GM19035 (cell line): ENCODE results near the gene ZNF554.

ENCODE experiments used
- ATAC-seq: cut with Tn5 transposase; IDR thresholded peaks from one replicate; pipeline ENCODE4 v1.9.1; 2021; ENCODE audit not compliant: unreplicated experiment

Gene ZNF554

DNA sequence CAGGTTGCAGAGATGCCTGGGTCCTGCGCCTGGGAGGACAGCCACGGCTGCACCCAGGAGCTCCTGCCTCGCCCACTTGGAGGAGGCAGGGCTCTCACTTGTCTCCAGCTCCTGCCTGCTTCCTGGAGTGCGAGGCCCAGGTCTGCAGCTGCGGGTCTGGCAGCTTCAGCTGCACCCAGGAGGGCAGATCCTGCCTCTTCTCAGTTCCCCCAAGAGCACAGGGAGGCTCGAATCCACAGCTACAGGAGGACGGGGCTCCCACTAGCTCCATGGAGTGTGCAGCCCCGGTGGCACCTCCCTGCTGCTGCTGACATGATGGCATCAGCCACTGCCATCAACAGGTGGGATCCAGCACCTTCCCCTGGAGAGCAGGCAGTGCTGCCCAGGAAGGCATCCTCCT lies 4.5 kb downstream of the ZNF554 start:
- no peak for ATAC-seq

DNA sequence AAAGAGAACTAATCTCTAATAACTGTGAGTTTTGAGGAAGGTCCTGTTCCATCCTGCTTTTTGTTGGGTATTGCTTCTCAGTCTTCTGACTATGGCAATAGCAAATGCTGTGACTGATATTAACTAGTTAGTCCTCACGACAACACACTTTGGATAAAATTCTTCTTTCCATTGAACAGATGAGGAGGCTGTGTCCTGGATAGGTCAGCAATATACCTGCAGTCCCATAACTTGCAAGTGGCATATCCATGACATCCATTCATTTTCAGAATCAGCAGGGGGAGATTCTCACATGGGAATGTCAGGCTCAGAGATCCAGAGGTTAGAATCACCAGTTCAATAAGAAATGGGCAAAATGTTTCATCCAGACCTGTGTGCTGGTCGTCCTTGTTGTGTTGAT lies 7.4 kb downstream of the ZNF554 start:
- ATAC-seq = no peak

DNA sequence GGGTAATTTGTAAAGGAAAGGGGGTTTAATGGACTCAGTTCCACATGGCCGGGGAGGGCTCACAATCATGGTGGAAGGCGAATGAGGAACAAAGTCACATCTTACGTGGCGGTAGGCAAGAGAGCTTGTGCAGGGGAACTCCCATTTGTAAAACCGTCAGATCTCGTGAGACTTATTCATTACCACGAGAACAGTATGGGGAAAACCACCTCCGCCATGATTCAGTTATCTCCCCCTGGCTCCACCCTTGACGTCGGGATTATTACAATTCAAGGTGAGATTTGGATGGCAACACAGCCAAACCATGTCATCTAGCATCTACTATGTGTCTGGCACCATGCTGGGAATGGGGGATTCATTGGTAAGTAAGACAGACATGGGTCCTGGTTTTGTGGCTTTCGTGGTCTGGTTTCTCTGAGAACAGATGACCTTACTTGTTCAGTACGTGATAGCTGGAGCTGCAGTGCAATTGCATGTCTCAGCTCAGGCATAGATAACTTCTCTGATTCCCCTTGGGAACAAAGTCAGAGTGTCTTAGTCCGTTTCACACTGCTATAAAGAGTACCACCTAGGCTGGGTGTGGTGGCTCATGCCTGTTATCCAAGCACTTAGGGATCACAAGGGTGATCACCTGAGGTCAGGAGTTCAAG lies 8.3 kb downstream of the ZNF554 start:
- ATAC-seq = no peak

DNA sequence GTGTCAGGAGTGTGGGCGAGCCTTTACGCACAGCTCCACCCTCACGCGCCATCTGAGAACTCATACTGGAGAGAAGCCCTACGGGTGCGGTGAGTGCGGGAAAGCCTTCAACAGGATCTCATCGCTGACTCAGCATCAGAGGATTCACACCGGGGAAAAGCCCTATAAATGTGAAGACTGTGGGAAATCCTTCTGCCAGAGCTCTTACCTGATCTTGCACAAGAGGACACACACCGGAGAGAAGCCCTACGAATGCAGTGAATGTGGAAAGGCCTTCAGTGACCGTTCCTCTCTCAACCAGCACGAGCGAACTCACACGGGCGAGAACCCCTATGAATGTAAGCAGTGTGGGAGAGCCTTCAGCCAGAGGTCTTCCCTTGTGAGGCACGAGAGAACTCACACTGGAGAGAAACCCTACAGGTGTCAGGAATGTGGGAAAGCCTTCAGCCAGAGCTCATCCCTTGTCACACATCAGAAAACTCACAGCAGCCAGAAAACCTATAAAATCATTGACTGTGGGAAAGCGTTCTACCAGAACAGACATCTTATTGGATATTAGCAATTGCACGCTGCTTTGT lies 14.7 kb downstream of the ZNF554 start:
- no peak for ATAC-seq

DNA sequence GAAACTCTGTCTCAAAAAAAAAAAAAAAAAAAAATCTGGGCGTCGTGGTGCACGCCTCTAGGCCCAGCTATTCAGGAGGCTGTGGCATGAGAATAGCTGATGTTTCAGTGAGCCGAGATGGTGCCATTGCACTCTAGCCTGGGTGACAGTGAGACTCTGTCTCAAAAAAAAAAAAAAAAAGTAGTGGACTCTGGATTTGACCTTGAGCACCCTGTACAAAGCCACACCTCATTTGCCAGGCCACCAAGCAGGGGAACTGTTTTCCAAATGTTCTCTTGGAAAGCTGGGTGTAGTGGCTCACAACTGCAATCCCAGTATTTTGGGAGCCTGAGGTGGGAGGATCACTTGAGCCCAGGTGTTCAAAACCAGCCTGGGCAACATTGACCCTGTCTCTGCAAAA lies 17.8 kb downstream of the ZNF554 start:
- ATAC-seq = no peak

DNA sequence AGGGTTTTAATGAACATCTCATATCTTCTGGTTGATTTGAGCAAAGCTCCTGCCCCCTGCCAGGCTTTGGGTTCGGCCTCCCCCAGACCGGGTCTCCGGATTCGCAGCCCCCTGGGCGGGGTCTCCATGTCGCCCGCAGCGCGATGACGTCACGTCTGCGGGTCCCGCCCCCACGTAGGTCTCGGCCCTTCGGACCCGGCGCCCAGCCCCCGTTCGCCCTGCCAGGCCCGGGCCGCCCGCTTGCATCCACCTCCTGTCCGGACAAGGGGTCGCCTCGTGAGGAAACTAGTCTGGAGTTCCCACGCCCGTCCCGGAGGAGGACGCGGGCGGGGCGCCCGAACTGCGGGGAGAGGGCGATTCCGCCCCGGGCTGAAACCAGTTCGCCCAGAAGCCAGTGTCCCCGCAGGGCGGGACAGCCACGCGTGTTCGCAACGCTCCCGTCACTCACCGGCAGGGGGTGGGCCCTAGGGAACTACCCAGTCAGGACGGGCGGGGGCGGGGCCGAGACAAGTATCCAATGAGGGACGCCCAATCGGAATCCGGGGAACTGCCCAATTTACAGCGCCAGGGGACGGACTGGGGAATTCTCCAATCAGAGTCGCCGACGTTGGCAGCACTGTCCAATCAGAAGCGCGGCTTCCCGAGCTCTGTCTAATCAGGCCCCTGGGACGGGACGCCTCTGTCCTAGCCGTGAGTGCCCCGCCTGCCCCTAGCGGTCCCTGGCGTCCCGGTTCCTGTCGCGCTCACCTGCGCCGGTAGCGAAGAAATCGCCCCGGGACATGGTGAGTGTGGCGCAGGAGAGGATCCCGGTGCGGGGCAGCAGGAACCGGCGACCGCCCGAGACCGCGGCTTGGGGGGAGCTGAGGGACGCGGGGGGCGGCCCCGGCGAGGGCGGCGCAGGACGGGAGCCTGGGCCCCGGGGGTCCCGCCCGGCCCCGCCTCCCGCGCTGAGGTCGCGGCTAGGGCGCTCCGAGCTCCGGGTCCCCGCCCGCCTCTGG lies 21.4 kb downstream of the ZNF554 start, which contains the start of gene ZNF555:
TSS of gene ZNF555 (plus strand) at position 682 of the 998 bp plus-strand sequence. CDS start at position 780, 98 bp downstream.
- ATAC-seq = peak; percentile 93

DNA sequence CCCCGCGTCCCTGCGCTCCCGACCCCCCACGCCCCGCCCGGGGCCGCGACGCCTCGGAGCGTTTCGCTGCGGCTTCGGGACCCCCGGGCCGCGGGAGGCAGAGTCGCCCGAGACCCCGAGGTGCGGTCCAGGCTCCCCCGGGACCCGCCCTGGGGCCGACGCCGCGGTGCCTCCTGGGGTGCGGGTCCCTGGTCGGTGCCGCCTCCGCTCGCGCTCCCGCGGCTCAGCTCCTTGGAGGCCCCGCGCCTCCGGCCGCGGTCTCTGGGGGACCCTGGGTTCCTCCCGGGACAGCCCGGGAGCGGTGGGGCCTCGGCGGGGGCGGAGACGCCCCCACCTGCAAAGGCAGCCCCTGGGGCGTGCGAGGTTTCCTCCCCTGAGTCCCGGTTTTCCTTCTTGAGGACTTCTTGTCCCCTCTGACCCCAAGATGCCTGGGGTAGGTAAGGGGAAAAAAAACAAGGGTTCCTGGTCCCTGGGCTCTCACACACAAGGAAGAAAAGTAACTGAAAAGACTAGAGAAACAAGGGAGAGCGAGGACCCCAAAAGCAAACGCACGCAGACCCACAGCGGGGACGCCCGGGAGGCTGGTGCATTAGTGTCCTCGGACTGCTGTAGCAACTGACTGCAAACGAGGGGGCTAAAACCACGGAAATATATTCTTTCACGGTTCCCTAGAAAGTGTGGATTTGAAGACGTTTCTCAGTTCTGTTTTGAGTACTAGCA lies 22.3 kb downstream of the ZNF554 start:
- no peak for ATAC-seq

DNA sequence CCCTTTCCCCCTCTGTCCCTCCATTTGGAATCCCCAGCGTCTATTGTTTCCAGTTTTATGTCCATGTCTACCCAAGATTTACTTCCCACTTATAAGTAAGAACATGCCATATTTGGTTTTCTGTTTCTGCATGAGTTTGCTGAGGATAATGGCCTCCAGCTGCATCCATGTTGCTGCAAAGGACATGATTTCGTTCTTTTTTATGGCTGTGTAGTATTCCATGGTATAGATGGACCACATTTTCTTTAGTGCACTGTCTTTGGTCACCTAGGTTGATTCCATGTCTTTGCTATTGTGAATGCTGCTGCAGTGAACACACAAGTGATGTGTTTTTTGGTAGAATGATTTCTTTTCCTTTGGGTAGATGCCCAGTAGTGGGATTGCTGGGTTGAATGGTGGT lies 25.4 kb downstream of the ZNF554 start:
- ATAC-seq = no peak

DNA sequence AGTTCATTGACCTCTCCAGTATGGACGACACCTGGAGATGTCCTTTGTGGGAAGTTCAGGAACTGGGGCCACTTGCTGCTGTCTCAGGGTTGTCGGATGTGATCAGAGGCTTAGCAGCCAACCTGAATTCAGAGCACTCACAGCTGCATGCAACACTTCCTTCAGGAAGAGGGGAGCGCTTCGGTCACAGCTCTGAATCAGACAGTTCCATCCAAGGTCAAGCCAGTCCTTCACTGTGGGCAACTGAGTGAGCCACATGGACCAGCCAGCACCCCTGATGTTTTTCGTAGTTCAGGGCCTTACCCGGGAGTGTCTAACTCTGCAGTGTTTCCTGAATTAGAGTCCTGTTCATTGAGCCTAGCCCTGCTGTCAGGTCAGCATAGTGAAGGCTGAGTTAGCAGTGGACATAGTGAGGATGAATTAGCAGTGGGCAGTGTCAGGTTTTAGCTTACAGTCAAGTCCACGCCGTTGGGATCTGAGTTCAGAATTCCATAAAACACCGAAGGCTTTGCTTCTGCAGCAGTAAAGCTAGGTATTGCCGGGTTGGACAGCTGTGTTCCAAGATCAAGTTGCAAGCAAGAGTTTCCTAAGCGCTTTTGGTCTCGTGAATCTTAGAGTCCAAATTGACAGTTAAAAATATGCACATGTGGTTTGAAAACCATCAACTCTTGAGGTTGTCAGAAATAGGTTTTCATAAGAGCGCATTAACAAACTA lies 26.7 kb downstream of the ZNF554 start:
- no peak for ATAC-seq

DNA sequence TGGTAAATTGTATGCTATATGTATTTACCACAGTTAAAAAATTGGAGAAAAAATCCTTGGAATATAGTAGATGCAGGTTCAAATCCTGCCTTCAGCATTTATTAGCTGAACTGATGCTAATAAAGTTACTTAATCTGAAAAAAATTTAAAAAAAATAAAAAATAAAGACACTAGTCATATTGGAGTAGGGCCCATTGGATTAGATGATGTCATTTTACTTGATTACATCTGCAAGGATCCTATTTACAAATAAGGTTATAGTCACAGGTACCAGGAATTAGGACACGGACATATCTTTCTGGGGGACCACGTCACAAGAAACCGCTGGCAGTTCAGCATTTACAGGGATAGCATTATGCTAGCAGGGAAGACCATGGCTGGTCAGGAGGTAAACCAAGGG lies 27.8 kb downstream of the ZNF554 start:
- ATAC-seq = no peak

DNA sequence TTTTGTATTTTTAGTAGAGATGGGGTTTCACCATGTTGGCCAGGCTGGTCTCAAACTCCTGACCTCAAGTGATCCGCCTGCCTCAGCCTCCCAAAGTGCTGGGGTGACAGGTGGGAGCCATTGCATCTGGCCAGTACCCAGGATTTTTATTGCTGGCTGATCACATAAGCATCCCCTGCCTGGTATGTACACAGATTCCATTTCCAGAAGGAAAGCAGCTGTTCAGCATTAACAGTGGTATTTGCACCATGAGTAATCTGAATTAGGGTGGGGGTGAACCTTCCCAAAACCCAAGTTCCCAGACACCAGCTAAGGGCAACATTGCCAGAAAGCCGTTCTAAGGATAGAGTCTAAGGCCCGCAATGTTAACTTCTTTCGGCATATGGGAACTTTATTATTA lies 28.9 kb downstream of the ZNF554 start:
- no peak for ATAC-seq

DNA sequence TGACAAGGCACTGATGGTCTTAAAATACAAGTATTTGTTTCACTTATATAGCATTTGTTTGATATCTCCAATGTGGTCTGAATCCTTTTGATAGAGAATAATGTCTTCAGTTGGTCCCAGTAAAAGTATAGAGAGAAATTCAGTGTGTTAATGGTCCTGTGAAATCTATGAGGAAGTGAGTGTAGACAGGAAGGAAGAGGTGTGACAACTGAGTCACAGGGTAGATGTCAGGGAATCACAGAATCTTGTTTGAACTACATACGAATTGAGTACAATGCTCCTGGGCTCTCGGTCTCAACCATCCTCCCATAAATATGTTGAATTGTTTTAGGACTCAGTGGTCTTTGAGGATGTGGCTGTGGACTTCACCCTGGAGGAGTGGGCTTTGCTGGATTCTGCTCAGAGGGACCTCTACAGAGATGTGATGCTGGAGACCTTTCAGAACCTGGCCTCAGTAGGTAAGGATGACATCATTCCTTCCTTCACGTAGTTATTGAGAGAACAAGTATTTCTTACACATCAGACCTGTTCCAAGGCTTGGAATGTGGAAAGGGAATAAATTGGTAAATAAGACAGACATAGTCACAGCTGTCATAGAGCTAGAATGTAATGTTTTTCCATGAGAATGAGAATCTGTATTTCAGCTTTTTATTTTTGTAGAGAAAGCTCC lies 30.7 kb downstream of the ZNF554 start:
- no peak for ATAC-seq

DNA sequence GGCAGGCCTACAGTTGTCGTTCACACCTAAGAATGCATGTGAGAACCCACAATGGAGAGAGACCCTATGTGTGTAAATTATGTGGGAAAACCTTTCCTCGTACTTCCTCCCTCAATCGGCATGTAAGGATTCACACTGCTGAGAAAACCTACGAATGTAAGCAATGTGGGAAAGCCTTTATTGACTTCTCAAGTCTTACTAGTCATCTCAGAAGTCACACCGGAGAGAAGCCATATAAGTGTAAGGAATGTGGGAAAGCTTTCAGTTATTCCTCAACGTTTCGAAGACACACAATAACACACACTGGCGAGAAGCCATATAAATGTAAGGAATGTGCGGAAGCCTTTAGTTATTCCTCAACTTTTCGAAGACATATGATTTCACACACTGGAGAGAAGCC lies 32.9 kb downstream of the ZNF554 start:
- no peak for ATAC-seq

DNA sequence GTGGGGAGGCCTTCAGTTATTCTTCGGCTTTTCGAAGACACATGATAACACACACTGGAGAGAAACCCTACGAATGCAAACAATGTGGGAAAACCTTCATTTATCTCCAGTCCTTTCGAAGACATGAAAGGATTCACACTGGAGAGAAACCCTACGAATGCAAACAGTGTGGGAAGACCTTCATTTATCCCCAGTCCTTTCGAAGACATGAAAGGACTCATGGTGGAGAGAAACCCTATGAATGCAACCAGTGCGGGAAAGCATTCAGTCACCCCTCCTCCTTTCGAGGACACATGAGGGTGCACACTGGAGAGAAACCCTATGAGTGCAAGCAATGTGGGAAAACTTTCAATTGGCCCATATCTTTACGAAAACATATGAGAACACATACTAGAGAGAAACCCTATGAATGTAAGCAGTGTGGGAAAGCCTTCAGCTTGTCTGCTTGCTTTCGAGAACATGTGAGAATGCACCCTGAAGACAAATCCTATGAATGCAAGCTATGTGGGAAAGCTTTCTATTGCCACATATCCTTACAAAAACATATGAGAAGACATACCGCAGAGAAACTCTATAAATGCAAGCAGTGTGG lies 33.4 kb downstream of the ZNF554 start:
- ATAC-seq = no peak

DNA sequence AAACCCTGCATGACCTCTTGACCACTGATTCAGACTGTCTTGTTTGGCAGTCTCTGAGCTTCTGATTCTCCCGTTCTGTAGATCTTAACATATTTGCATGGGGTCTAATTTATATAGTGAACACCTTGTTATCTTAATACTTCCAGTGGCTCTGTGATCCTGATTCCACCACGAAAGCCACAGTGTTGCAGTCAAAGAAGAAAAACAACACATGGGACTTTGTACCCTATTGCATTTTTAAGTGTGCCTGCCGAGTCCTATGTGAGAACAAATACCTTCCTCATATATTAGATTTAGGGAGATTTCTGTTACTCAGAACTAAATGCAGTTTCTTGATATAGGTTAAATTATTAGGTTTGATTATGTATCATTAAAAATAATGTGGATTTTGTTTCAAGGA lies 35.2 kb downstream of the ZNF554 start:
- ATAC-seq = no peak

DNA sequence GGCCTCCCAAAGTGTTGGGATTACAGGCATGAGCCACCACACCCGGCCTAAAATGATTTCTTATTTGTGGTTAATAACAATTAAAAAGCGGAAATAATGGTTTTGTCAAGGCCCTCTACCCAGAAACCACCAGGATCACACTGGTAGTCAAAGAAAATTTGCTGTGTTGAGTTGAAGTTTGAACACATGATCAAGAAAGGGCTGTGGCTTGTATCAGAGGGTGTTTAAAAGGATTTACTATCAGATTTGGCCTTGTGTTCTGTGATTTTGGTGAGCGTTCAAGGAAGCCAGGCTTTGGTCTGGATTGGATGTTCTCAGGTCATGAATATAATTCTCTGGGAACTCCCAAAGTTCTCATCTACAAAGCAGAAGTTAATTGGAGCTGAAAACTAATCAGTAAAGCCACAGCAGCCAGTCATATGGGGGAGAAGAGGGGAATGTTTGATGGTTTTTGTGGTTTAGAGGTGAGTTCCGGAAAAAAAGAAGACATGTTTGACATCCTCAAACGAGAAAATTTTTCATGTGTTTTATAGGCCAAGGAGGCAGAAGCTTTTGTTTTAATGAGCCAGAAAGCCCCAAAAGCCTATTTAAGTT lies 36.9 kb downstream of the ZNF554 start:
- no peak for ATAC-seq

DNA sequence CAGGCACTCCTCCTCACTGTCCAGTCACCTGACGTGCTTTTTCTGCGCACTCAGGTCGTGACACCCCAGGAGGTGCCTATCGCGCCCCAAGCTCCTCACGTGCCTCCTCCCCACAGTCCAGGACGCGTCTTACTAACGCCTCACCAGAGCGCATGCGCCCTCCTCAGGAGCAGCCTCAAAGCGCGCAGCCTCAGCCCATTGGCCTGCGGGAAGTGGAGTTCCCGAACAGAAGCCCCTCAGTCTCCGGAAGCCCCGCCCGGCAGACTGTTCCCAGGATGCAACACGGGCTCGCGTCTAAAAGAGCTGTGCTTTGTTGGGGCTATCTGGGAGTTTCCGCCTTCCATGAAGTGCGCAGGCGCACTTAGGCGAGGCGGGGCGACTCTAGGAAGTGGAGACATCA lies 39.2 kb downstream of the ZNF554 start:
- no peak for ATAC-seq

DNA sequence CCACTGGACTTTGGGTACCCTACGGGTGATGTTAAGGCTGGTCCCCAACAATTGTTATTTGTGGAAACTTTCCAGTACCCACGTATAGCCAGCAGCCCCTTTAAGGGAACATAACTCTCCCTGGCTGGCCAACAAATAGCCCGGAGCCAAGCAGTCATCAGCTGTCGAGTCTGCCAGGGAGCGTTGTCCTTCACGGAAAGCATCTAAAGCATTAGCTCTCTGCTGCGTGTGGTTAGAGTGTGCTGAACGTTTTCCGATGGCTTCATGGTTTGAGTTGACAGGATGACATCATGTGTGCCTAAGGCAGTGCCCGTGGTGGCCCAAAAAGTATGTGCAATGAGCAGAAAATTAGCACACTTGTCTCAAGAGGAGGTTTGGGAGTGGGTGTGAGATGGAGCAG lies 44.1 kb downstream of the ZNF554 start:
- ATAC-seq = no peak
